Measurements from ENCODE around the gene TTF2. TPM values are rescaled to one million over a fixed set of nuclear protein-coding genes. Genes with fewer than 3 reads are reported as not detected.

The TTF2 gene
- polyA plus RNA-seq, 1 donor (not counting 4 experiments of a cell fraction or from before 2014, with no cell fraction given), result 23.0 TPM

- Histone ChIP-seq H3K36me3 (ENCODE audit: control insufficient read depth in 2 of 2, extremely low read depth in 1 of 2, insufficient read depth in 2 of 2, low read length in 2 of 2) (peaks cover 0 to 7% of the 10 kb centered on the region in 2 experiments), H3K4me1 (ENCODE audit: control insufficient read depth, extremely low read depth, insufficient read depth, low read length) (peaks cover 12% of the 10 kb centered on the region), H3K9ac (ENCODE audit: control insufficient read depth, extremely low read depth, insufficient read depth, low read length) (peak overlapping the region; percentile 92), H3K27me3 (ENCODE audit: control insufficient read depth, extremely low read depth, insufficient read depth, low read length) (peaks cover 12% of the 10 kb centered on the region), H3K9me1 (ENCODE audit: control insufficient read depth, extremely low read depth, insufficient read depth, low read length) (peaks cover 2% of the 10 kb centered on the region), H3K79me2 (ENCODE audit: control insufficient read depth, insufficient read depth, low read length) (no peaks in the 10 kb centered on the region), H3K4me2 (ENCODE audit: control insufficient read depth, extremely low read depth, insufficient read depth, low read depth, low read length) (peak overlapping the region; percentile 76), H2AFZ (ENCODE audit: control insufficient read depth, low read length) (peak overlapping the region; percentile 100), H3K27ac (ENCODE audit: control insufficient read depth, insufficient read depth, low read length) (peak overlapping the region; percentile 92), H3K4me3 (ENCODE audit: control insufficient read depth in 2 of 3, extremely low read depth in 1 of 3, insufficient read depth in 2 of 3, low read depth in 1 of 3, low read length in 3 of 3) (peak overlapping the region; percentile 69 to 87 (median 85)), H3K9me3 (ENCODE audit: control insufficient read depth, low read depth, low read length) (no peaks in the 10 kb centered on the region), H4K20me1 (ENCODE audit: control insufficient read depth, extremely low read depth, insufficient read depth, low read length) (no peaks in the 10 kb centered on the region)
- TF ChIP-seq, protein P1, sequence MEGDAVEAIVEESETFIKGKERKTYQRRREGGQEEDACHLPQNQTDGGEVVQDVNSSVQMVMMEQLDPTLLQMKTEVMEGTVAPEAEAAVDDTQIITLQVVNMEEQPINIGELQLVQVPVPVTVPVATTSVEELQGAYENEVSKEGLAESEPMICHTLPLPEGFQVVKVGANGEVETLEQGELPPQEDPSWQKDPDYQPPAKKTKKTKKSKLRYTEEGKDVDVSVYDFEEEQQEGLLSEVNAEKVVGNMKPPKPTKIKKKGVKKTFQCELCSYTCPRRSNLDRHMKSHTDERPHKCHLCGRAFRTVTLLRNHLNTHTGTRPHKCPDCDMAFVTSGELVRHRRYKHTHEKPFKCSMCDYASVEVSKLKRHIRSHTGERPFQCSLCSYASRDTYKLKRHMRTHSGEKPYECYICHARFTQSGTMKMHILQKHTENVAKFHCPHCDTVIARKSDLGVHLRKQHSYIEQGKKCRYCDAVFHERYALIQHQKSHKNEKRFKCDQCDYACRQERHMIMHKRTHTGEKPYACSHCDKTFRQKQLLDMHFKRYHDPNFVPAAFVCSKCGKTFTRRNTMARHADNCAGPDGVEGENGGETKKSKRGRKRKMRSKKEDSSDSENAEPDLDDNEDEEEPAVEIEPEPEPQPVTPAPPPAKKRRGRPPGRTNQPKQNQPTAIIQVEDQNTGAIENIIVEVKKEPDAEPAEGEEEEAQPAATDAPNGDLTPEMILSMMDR (optimal IDR thresholded peaks at IDR 0.05 in 1 of 3, IDR thresholded peaks at IDR 0.05 in 1 of 3, conservative IDR thresholded peaks at IDR 0.05 in 1 of 3; ENCODE audit: extremely low read depth in 1 of 3, insufficient read depth in 2 of 3, low read length in 3 of 3), result no peak
- TF ChIP-seq EZH2 (IDR thresholded peaks at IDR 0.05; ENCODE audit: low read length), result no peak
- FAIRE-seq (no peak), DNase-seq (ENCODE audit: low read depth, low spot score) (no peak)
- dilution Hi-C loops (cut with MboI; ENCODE audit: extremely low pct_ligation_motif_present, low sequenced_read_pairs), result no loop called here
Observed at GRCh38 chr1:117122330-117123025, 62.4 kb downstream of the TTF2 start.

- peaks cover 12% of the 10 kb centered on the region for H3K4me1 ChIP-seq (ENCODE audit: control insufficient read depth, extremely low read depth, insufficient read depth, low read length)
- H3K36me3 ChIP-seq (ENCODE audit: control insufficient read depth in 2 of 2, extremely low read depth in 1 of 2, insufficient read depth in 2 of 2, low read length in 2 of 2), result no peaks in the 10 kb centered on the region
- no peak overlapping the region for H3K9ac ChIP-seq (ENCODE audit: control insufficient read depth, extremely low read depth, insufficient read depth, low read length)
- no peak overlapping the region for H3K27ac ChIP-seq (ENCODE audit: control insufficient read depth, insufficient read depth, low read length)
- no peaks in the 10 kb centered on the region for H3K9me3 ChIP-seq (ENCODE audit: control insufficient read depth, low read depth, low read length)
- H3K4me3 ChIP-seq (ENCODE audit: control insufficient read depth in 2 of 3, extremely low read depth in 1 of 3, insufficient read depth in 2 of 3, low read depth in 1 of 3, low read length in 3 of 3), result no peak overlapping the region
- TF ChIP-seq EZH2 (IDR thresholded peaks at IDR 0.05; ENCODE audit: low read length), result no peak
- TF ChIP-seq, protein P1 (optimal IDR thresholded peaks at IDR 0.05 in 1 of 3, IDR thresholded peaks at IDR 0.05 in 1 of 3, conservative IDR thresholded peaks at IDR 0.05 in 1 of 3; ENCODE audit: extremely low read depth in 1 of 3, insufficient read depth in 2 of 3, low read length in 3 of 3), result no peak
- no peak overlapping the region for H2AFZ ChIP-seq (ENCODE audit: control insufficient read depth, low read length)
- H3K4me2 ChIP-seq (ENCODE audit: control insufficient read depth, extremely low read depth, insufficient read depth, low read depth, low read length), result no peak overlapping the region
- FAIRE-seq (no peak), DNase-seq (ENCODE audit: low read depth, low spot score) (no peak)
- H3K9me1 ChIP-seq (ENCODE audit: control insufficient read depth, extremely low read depth, insufficient read depth, low read length), result peaks cover 2% of the 10 kb centered on the region
- no peaks in the 10 kb centered on the region for H3K79me2 ChIP-seq (ENCODE audit: control insufficient read depth, insufficient read depth, low read length)
- dilution Hi-C loops (cut with MboI; ENCODE audit: extremely low pct_ligation_motif_present, low sequenced_read_pairs), result no loop called here
- H3K27me3 ChIP-seq (ENCODE audit: control insufficient read depth, extremely low read depth, insufficient read depth, low read length), result peaks cover 12% of the 10 kb centered on the region
- H4K20me1 ChIP-seq (ENCODE audit: control insufficient read depth, extremely low read depth, insufficient read depth, low read length), result no peaks in the 10 kb centered on the region
Observed at GRCh38 chr1:117123274-117123673, 63.1 kb downstream of the TTF2 start.

Data from keratinocyte (primary cell).